Measurements from ENCODE around the gene TDRD10. TPM values are rescaled to one million over a fixed set of nuclear protein-coding genes. Genes with fewer than 3 reads are reported as not detected.
A peak's percentile ranks its signal among the peaks of the same experiment; 100 is the strongest.

The TDRD10 gene
- total and polyA plus RNA-seq, 4 donors: 1.9 to 12.6 (median 7.3) TPM

DNA sequence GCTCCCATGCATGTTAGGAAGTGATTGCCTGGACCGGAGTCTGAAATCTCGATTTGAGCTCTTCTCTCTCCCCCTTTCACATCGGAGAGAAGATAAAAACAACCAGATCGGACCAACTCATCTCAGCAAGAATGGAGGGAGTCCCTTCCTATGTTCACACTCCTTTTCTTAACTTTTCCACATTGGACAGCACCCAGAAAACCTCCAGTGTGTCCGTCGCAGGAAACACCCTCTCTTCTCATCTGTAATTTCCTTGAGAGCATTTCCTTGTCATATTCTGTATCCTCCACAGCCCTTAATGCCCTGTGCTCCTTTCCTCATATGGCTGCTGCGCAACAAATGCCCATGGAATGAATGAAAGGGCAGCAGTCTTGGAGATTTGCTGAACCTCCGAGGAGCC is 1.5 kb upstream of the TDRD10 start:
- Histone ChIP-seq H3K4me1 (ENCODE audit: control insufficient read depth in 5 of 5, insufficient read depth in 5 of 5, low read length in 5 of 5) (peaks cover 0 to 18% (median 0%) of the 10 kb centered on the region in 5 donors), H3K9me3 (ENCODE audit: control insufficient read depth in 4 of 4, insufficient read depth in 3 of 4, low read length in 3 of 4) (peaks cover 0 to 9% (median 0%) of the 10 kb centered on the region in 4 donors), H3K27ac (ENCODE audit: low read depth in 1 of 2, low read length in 1 of 2) (peak overlapping the region; percentile 60 to 74), H3K36me3 (ENCODE audit: control insufficient read depth in 4 of 4, insufficient read depth in 4 of 4, low read length in 4 of 4) (no peaks in the 10 kb centered on the region), H3K27me3 (ENCODE audit: control insufficient read depth in 3 of 3, insufficient read depth in 3 of 3, low read length in 2 of 3) (peaks cover 0 to 50% (median 47%) of the 10 kb centered on the region in 3 donors), H3K9ac (ENCODE audit: insufficient read depth in 1 of 2, low read length in 2 of 2) (no peak overlapping the region), H3K4me3 (peak overlapping the region; percentile 48)
- 55 to 84% methylated on average over 8 of the region's 8 CpGs for WGBS, 2 donors
- ATAC-seq (ENCODE audit: insufficient read depth, low FRiP score) (no peak), DNase-seq (no peak)
- TF ChIP-seq, protein P1, sequence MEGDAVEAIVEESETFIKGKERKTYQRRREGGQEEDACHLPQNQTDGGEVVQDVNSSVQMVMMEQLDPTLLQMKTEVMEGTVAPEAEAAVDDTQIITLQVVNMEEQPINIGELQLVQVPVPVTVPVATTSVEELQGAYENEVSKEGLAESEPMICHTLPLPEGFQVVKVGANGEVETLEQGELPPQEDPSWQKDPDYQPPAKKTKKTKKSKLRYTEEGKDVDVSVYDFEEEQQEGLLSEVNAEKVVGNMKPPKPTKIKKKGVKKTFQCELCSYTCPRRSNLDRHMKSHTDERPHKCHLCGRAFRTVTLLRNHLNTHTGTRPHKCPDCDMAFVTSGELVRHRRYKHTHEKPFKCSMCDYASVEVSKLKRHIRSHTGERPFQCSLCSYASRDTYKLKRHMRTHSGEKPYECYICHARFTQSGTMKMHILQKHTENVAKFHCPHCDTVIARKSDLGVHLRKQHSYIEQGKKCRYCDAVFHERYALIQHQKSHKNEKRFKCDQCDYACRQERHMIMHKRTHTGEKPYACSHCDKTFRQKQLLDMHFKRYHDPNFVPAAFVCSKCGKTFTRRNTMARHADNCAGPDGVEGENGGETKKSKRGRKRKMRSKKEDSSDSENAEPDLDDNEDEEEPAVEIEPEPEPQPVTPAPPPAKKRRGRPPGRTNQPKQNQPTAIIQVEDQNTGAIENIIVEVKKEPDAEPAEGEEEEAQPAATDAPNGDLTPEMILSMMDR (IDR thresholded peaks at IDR 0.05; ENCODE audit: control extremely low read depth, extremely low read depth): no peak

DNA sequence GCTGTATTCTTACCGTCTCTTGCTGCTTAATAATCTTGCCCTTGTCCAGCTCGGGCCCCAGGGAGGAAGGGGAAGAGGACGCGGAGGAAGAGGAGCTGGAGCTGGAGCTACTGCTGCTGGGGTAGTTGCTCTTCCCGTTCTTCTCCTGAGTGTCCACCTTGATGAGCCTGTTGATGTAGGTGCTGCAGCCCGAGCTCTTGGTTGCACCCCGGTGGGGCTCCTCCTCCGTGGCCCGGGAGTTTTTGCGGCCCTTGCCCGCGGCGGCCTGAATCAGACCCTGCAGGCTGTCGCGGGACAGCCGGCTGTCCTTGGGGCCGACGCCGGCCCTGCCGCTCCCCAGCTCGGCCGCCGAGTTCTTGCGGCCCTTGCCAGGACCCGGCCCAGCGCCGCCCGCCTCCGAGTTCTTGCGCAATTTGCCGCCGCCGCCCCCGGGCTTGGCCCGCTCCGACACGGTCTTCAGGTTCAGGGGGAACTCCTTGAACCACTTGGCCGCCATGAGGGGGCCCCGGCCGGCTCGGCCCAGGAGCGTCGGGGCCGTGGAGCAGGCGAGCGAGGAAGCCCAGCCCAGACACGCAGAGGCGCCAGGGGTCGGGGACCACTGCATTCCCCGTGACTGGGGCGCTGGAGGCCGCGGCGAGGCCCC is 475 bp upstream of the TDRD10 start:
- TF ChIP-seq, protein P1 (IDR thresholded peaks at IDR 0.05; ENCODE audit: control extremely low read depth, extremely low read depth): no peak
- peak overlapping the region; percentile 87 to 88 for H3K27ac ChIP-seq (ENCODE audit: low read depth in 1 of 2, low read length in 1 of 2)
- WGBS, 2 donors: 8 to 9% methylated on average over 54 of the region's 54 CpGs

DNA sequence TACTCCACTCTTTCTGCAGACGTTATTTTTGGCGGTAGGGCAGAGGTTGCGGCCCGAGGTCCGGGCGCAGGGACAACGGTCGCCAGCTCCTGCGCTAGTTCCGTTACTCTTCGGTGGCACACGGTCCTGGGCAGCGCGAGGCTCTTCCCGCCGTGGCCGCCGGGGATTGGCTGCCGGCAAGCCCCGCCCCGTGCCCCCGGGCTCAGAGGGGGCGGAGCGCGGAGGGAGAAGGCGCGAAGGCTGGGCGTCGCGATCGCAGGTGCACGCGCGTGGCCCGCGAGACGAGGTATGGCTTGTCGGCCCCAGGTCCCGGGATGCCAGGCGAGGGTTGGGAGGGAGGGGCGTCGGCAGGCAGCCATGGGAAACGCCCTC is 711 bp downstream of the TDRD10 start:
- no peak overlapping the region for H3K9ac ChIP-seq (ENCODE audit: insufficient read depth in 1 of 2, low read length in 2 of 2)
- DNase-seq: no peak
- H3K27me3 ChIP-seq (ENCODE audit: control insufficient read depth in 3 of 3, insufficient read depth in 3 of 3, low read length in 2 of 3): peaks cover 0 to 55% (median 52%) of the 10 kb centered on the region in 3 donors
- H3K4me1 ChIP-seq (ENCODE audit: control insufficient read depth in 5 of 5, insufficient read depth in 5 of 5, low read length in 5 of 5): peaks cover 0 to 16% (median 0%) of the 10 kb centered on the region in 5 donors
- ATAC-seq (ENCODE audit: insufficient read depth, low FRiP score): peak; percentile 8
- no peaks in the 10 kb centered on the region for H3K36me3 ChIP-seq (ENCODE audit: control insufficient read depth in 4 of 4, insufficient read depth in 4 of 4, low read length in 4 of 4)
- peaks cover 0 to 9% (median 0%) of the 10 kb centered on the region in 4 donors for H3K9me3 ChIP-seq (ENCODE audit: control insufficient read depth in 4 of 4, insufficient read depth in 3 of 4, low read length in 3 of 4)
- 15 to 24% methylated on average over 42 to 43 of the region's 43 CpGs for WGBS, 2 donors
- peak overlapping the region in 1 of 2 donors; percentile 87 for H3K27ac ChIP-seq (ENCODE audit: low read depth in 1 of 2, low read length in 1 of 2)
- TF ChIP-seq, protein P1 (IDR thresholded peaks at IDR 0.05; ENCODE audit: control extremely low read depth, extremely low read depth): no peak
- H3K4me3 ChIP-seq: no peak overlapping the region

More for the DNA sequence above, 475 bp upstream of the TDRD10 start:
- peaks cover 0 to 16% (median 0%) of the 10 kb centered on the region in 5 donors for H3K4me1 ChIP-seq (ENCODE audit: control insufficient read depth in 5 of 5, insufficient read depth in 5 of 5, low read length in 5 of 5)
- peak overlapping the region in 1 of 2 donors; percentile 5 for H3K9ac ChIP-seq (ENCODE audit: insufficient read depth in 1 of 2, low read length in 2 of 2)
- H3K27me3 ChIP-seq (ENCODE audit: control insufficient read depth in 3 of 3, insufficient read depth in 3 of 3, low read length in 2 of 3): peaks cover 0 to 55% (median 52%) of the 10 kb centered on the region in 3 donors
- peak in 2 of 3 donors; percentile 25 to 46 for DNase-seq
- ATAC-seq (ENCODE audit: insufficient read depth, low FRiP score): peak; percentile 62
- H3K36me3 ChIP-seq (ENCODE audit: control insufficient read depth in 4 of 4, insufficient read depth in 4 of 4, low read length in 4 of 4): no peaks in the 10 kb centered on the region
- H3K9me3 ChIP-seq (ENCODE audit: control insufficient read depth in 4 of 4, insufficient read depth in 3 of 4, low read length in 3 of 4): peaks cover 0 to 9% (median 0%) of the 10 kb centered on the region in 4 donors
- H3K4me3 ChIP-seq: peak overlapping the region; percentile 63

All from lung (tissue), 12 donors.